ENCODE measurements around the gene PTCD1.

Gene PTCD1

DNA sequence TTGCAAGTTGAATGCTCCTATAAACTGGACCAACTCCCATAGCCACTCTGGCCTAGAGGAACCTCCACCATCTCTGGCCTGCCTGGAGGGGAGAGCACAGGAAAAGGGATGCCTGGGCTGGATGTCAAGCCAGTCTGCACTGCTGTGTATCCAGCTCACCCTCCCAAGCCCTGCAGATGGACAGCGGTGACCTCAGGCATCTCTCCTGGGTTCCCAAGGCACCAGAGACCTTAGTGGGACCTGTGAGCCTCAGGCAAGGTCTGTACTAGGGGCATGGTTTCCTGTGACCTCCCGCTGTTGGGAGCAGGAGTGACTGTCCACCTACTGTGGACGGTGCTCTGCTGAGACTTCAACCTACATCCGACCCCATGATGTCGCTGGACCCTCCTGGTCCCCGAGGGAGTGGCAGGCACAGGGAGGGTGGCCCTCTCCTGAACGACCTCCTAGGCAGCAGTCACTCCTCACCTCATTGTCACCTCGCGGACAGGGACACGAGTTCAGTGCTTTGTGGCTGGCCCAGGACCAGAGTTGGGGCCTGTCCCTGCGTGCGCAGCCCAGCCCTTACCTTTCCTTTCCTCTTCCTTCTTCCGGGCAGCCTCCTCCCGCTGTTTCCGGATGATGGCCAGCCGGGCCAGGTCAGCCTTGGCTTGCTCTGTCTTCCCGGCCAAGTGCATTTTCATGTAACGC, 41.2 kb downstream of the PTCD1 start:
- no peak for DNase-seq

GRCh38 chr7:99396418-99397296, 41.9 kb downstream of the PTCD1 start:
- DNase-seq: no peak
- Histone ChIP-seq H3K27me3 (ENCODE audit: insufficient read depth, low read length, poor library complexity) (no peaks in the 10 kb centered on the region), H3K36me3 (ENCODE audit: insufficient read depth, low read length) (peaks cover 96% of the 10 kb centered on the region), H4K20me1 (ENCODE audit: insufficient read depth, low read length) (peaks cover 69% of the 10 kb centered on the region), H3K4me2 (ENCODE audit: insufficient read depth, low read length) (no peak overlapping the region), H3K27ac (ENCODE audit: low read length) (no peak overlapping the region), H3K4me3 (ENCODE audit: low read depth in 1 of 2, low read length in 2 of 2) (no peak overlapping the region), H3K9ac (ENCODE audit: low read depth, low read length) (no peak overlapping the region), H3K9me3 (ENCODE audit: insufficient read depth, low read length, severe bottlenecking) (no peaks in the 10 kb centered on the region), H3K4me1 (ENCODE audit: insufficient read depth, low read length) (no peaks in the 10 kb centered on the region), H2AFZ (ENCODE audit: low read depth, low read length) (no peak overlapping the region), H3K79me2 (ENCODE audit: insufficient read depth, low read length) (peaks cover 28% of the 10 kb centered on the region)
- TF ChIP-seq CTCF (IDR thresholded peaks at IDR 0.05; ENCODE audit: borderline replicate concordance, extremely low read depth, low read length, poor library complexity, severe bottlenecking) (no peak), EZH2 (IDR thresholded peaks at IDR 0.05; ENCODE audit: borderline replicate concordance, low read depth, low read length, severe bottlenecking) (no peak)
- no peak for ATAC-seq (ENCODE audit: insufficient read depth, low read depth)

More for the DNA sequence above, 41.2 kb downstream of the PTCD1 start:
- no peaks in the 10 kb centered on the region for H3K27me3 ChIP-seq (ENCODE audit: insufficient read depth, low read length, poor library complexity)
- 0 out of 3 replicates have a peak, but pooled peaks have one; percentile 8 for ATAC-seq (ENCODE audit: insufficient read depth, low read depth)
- H3K4me3 ChIP-seq (ENCODE audit: low read depth in 1 of 2, low read length in 2 of 2): no peak overlapping the region
- no peak overlapping the region for H2AFZ ChIP-seq (ENCODE audit: low read depth, low read length)
- peaks cover 28% of the 10 kb centered on the region for H3K79me2 ChIP-seq (ENCODE audit: insufficient read depth, low read length)
- H3K9me3 ChIP-seq (ENCODE audit: insufficient read depth, low read length, severe bottlenecking): no peaks in the 10 kb centered on the region
- TF ChIP-seq CTCF (IDR thresholded peaks at IDR 0.05; ENCODE audit: borderline replicate concordance, extremely low read depth, low read length, poor library complexity, severe bottlenecking) (no peak), EZH2 (IDR thresholded peaks at IDR 0.05; ENCODE audit: borderline replicate concordance, low read depth, low read length, severe bottlenecking) (no peak)
- H3K36me3 ChIP-seq (ENCODE audit: insufficient read depth, low read length): peaks cover 95% of the 10 kb centered on the region
- no peak overlapping the region for H3K27ac ChIP-seq (ENCODE audit: low read length)
- no peaks in the 10 kb centered on the region for H3K4me1 ChIP-seq (ENCODE audit: insufficient read depth, low read length)
- H3K4me2 ChIP-seq (ENCODE audit: insufficient read depth, low read length): no peak overlapping the region
- H3K9ac ChIP-seq (ENCODE audit: low read depth, low read length): no peak overlapping the region
- H4K20me1 ChIP-seq (ENCODE audit: insufficient read depth, low read length): peaks cover 69% of the 10 kb centered on the region

DNA sequence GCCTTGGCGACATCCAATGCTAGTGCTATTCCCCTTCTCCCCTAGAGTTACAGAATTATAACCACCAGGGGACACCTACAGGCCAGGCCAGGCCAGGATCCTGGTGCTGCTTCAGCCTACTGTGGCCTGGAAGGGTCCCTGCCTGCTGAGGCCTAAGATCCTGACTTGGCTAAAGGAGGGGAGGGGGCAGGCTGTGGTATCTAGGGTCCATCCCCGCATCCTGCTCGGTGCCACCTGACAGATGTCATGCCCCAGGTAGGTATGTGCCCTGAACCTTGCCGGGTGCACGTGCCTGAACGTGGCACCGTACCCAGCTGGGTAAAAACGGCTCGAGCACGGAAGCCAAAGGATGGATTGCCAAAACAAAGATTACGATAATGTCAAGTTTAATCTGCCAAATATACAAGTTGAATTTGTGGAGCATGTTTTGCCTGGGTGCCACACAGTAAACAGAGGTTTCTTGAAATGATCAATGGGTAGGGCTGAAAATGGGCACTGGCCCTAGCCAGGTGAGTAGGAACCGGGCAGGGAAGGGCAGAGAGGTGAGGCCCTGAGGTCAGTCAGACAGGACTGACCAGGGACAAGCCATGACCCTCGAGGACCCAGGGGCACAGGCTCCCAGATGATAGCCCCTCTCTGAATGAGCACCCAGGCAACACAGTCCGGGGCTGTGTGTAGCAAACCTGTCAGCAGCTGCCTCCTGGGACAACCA, 42.8 kb downstream of the PTCD1 start:
- no peak overlapping the region for H2AFZ ChIP-seq (ENCODE audit: low read depth, low read length)
- H3K4me2 ChIP-seq (ENCODE audit: insufficient read depth, low read length): no peak overlapping the region
- peaks cover 97% of the 10 kb centered on the region for H3K36me3 ChIP-seq (ENCODE audit: insufficient read depth, low read length)
- H3K9me3 ChIP-seq (ENCODE audit: insufficient read depth, low read length, severe bottlenecking): no peaks in the 10 kb centered on the region
- TF ChIP-seq EZH2 (IDR thresholded peaks at IDR 0.05; ENCODE audit: borderline replicate concordance, low read depth, low read length, severe bottlenecking) (no peak), CTCF (IDR thresholded peaks at IDR 0.05; ENCODE audit: borderline replicate concordance, extremely low read depth, low read length, poor library complexity, severe bottlenecking) (no peak)
- no peak overlapping the region for H3K27ac ChIP-seq (ENCODE audit: low read length)
- H3K27me3 ChIP-seq (ENCODE audit: insufficient read depth, low read length, poor library complexity): no peaks in the 10 kb centered on the region
- ATAC-seq (ENCODE audit: insufficient read depth, low read depth) (no peak), DNase-seq (no peak)
- H3K4me1 ChIP-seq (ENCODE audit: insufficient read depth, low read length): no peaks in the 10 kb centered on the region
- no peak overlapping the region for H3K4me3 ChIP-seq (ENCODE audit: low read depth in 1 of 2, low read length in 2 of 2)
- peaks cover 24% of the 10 kb centered on the region for H3K79me2 ChIP-seq (ENCODE audit: insufficient read depth, low read length)
- H4K20me1 ChIP-seq (ENCODE audit: insufficient read depth, low read length): peaks cover 68% of the 10 kb centered on the region
- no peak overlapping the region for H3K9ac ChIP-seq (ENCODE audit: low read depth, low read length)

Measured in DND-41 (cell line).